ENCODE data around the gene PRKCE.

PRKCE gene

DNA sequence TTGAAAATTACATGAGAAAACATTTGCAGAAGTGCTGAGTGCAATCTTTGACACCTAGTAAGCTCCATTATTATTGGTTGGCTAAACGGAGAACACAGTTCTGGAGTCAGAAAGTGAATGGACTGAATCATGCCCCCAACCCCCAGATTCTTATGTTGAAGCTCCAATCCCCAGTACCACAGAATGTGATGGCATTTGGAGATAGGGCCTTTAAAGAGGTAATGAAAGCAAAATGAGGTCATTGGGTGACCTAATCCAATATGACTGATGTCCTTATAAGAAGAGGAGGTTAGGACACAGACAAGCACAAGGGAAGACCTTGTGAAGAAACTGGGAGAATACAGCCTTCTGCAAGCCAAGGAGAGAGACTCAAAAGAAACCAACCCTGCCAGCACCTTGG is 444.8 kb downstream of the PRKCE start:
- DNase-seq = peak; percentile 79 to 92 (median 87)

DNA sequence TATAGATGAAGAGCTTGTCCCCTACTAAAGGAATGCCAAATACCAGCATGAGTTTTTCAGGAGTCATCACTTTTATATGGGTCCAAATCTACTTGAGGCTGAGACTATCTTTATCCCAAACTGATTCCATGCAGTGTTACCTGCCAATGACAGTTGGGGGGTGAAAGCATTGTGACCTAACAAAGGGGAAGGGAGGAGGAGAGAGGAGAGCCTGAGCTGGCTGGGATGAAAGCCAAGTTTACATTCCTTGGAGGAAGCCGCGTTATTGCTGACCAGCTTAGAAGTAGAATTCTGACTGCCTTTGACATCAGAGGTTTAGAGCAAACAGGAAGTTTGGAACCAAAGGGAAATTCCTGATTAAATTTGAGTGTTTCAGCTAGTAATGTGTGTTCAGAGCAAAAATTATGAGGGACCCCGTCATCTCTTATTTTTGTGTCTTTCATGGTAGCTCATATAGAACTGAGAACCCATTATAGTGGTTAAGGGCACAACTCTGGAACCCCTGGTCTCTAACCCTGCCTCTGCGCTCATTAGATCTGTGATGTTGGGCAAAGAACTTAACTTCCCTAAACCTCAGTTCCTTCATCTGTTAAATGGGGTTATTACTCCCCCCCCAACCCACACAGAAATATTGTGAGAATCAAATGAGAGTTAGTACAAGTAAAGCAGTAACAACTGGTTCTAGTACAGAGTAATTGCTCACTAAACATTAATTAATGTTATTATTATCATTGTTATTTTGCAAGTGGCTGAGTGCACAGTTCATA is 446.4 kb downstream of the PRKCE start:
- DNase-seq = peak; percentile 91 to 98 (median 96)

- peak in 2 of 3 donors; percentile 27 to 32 for DNase-seq
Measured at GRCh38 chr2:46098621-46099062, 447.2 kb downstream of the PRKCE start.

GRCh38 chr2:46101557-46102220 is 450.2 kb downstream of the PRKCE start:
- no peak for DNase-seq

DNA sequence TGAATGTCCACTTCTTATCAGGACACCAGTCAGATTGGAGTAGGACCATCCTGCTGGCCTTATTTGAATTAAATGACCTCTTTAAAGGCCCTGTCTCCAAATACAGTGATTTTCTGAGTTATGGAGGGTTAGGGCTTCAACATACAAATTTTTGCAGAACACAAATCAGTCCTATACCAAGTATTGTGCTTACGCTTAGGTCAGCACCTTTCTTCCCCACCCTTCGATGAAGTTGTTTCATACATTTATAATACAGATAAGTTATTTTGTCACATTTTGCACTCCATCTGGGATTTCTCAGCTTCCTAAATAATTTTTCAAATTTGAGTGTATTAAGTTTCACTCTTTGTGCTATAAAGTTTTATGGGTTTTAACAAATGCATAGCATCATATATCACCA is 455.2 kb downstream of the PRKCE start:
- DNase-seq = no peak

GRCh38 chr2:46114996-46115395 is 463.5 kb downstream of the PRKCE start:
- DNase-seq = no peak

- DNase-seq = no peak
Measured at GRCh38 chr2:46116150-46116549, 464.7 kb downstream of the PRKCE start.

DNA sequence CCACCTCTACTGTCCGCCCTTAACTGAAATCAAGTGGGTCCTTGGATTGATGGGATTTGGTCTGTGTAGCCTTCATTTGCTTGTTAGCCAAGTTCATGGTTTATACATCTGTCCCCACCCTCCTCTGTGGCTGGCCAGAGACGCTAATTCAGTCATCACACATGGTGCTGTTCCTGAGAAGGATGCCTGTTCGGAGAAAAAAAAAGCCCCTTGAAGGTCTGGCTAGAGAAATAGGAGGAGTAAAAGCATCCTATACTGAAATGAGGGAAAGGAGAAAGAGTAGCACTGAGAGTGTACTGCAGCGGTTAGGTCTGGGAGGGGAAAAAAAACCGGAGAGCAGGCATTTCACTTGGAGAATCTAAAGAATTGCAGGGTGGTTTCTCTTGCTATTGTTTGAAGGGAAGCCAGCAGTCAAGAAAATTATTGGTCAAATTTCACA is 465.1 kb downstream of the PRKCE start:
- DNase-seq = no peak

DNA sequence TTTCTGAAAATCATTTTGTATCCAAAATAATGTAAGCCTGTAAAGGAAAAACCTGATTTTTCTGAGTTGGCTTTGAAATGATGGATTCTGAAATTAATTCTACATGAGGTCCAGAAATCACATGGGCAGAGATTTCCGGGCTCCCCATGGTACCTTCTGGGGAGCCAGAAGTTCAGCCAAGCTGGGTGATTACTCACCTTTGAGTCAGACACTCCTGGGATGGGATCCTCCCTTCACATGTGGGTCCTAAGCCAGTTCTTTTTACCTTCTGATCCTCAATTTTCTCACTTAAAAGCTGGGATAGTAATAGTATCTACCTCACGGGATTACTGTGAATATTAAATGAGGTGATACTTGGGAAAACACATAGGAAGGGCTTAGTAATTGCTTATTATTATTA is 465.9 kb downstream of the PRKCE start:
- DNase-seq = no peak

- DNase-seq = no peak
Measured at GRCh38 chr2:46117994-46118393, 466.5 kb downstream of the PRKCE start.

GRCh38 chr2:46118656-46119371 is 467.3 kb downstream of the PRKCE start:
- no peak for DNase-seq

- DNase-seq = no peak
Measured at GRCh38 chr2:46119453-46119852, 468.0 kb downstream of the PRKCE start.

- no peak for DNase-seq
Measured at GRCh38 chr2:46120792-46121555, 469.5 kb downstream of the PRKCE start.

DNA sequence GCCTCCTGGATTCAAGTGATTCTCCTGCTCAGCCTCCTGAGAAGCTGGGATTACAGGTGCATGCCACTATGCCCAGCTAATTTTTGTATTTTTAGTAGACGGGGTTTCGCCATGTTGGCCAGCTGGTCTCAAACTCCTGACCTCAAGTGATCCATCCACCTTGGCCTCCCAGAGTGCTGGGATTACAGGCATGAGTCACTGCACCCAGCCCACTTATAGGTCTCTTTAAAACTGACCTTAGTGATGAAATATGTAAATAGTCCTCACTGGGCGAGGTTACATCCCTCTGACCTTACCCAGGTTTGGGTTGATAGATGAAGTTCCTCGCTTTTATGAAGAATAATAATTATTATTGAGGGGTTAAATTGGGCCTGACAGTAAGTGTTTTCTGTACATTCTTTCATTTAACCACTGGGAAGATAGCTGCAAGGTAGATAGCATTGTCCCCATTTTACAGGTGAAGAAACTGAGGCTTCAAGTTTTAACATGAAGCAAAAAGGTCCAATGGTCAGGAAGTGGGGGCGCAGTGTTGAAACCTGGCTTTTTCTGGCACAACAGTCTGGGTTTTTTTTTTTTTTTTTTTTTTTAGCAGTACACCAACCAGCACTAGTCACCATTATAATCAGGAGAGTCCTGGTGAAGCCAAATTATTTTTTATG is 471.0 kb downstream of the PRKCE start:
- DNase-seq = no peak

DNA sequence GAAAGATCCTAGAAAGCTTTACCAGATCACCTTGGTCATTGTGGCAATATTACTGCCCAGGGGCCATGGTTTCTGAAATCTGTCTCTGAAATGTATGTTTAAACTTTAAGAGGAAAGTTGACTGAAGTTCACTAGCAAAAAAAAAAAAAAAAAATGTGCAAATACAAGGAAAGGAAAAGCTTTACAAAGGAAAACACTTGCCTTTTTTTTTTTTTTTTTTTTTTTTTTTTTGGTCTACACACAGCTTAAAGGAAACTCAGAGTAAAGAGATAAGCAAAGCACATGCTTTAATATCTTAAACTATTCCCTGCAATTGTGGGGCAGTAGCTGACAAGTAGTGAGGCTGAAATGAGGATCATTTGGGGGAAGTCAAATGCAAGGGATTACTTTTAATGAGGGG is 471.5 kb downstream of the PRKCE start:
- no peak for DNase-seq

GRCh38 chr2:46125798-46126197 is 474.3 kb downstream of the PRKCE start:
- no peak for DNase-seq

DNA sequence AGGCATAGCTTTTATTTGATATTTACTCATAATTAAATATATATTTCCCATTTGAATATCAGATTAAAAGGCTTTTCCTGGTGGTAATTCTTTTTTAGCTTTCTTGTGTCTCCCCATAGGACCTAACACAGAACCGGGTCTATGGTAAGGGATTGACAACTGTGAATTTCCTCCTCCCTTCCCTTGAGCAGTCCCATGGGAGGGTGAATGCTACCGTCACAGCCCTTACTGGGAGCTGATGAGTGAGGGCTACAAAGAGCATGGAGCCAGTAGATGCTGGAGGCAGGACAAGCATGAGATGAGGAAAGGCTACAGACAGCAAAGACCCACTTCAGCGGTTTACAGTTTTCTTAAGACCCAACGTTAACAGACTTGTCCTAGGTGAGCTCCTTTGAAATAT is 475.1 kb downstream of the PRKCE start:
- no peak for DNase-seq

GRCh38 chr2:46127176-46127575 is 475.7 kb downstream of the PRKCE start:
- DNase-seq = no peak

GRCh38 chr2:46130511-46130910 is 479.0 kb downstream of the PRKCE start:
- DNase-seq = no peak

GRCh38 chr2:46132996-46133395 is 481.5 kb downstream of the PRKCE start:
- no peak for DNase-seq

DNA sequence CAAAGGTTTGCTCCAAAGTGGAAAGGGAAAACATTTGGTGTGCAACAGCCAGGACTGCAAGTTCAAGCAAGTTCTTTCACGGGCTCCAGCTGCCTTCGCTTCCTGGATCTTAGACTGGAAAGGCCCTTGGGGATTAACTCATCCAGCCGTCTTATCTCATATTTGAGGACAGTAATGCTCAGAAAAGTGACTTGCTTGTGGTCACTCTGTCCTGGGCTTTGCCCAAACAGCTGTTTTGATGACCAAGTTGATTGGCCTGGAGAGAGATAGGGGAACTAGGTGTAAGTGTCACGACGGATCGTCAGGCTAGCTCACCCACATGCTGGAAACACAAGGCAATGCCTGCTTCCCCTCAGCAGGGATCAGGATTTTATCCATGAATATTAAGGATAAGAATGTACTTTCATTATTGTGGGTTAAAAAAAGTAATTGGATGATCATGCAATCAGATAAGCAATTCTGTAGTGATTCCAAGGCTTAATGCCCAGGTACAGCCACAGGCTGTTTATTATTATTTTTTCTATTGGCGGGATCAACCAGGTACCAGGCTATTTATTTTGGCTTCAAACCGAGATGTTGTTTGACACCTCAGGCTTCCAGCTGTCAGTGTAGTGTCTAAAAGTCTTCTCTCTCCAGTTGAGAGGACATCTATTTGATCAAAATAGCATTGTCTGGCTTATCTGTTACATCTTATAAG is 483.2 kb downstream of the PRKCE start:
- DNase-seq = no peak
